NOMO-1 treated with dmso at 0.1 percent for 144 hours (cell line): ENCODE measurements around the gene ICAM3.
A peak's percentile ranks its signal among the peaks of the same experiment; 100 is the strongest.
"Not testable (repeated sequence)": the region's sequence is repeated elsewhere in the genome, so short reads cannot be mapped to it uniquely, and the experiment has no call there.

Experiments used
- DNase-seq: peaks from one replicate; lab custom pipeline; 2025; ENCODE audit not compliant: unreplicated experiment; lab: John Stamatoyannopoulos, UW

Gene ICAM3

GRCh38 chr19:10352764-10353671, 13.6 kb upstream of the ICAM3 start:
- DNase-seq: no peak

DNA sequence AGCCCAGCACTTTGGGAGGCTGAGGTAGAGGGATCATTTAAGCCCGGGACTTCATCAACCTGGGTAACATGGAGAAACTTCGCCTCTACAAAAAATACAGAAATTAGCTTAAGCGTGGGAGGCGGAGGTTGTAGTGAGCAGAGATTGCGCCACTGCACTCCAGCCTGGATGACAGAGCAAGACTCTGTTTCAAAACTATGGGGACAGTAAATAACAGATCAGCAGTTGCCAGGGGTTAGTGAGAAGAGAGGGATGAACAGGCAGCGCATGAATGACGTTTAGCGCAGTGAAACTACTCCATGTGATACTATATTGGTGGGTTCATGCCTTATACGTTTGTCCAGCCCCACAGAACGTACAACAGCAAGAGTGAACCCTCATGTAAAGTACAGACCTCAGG, 7.1 kb upstream of the ICAM3 start:
- DNase-seq: peak; percentile 59

GRCh38 chr19:10344780-10345179, 5.4 kb upstream of the ICAM3 start:
- DNase-seq: no peak

DNA sequence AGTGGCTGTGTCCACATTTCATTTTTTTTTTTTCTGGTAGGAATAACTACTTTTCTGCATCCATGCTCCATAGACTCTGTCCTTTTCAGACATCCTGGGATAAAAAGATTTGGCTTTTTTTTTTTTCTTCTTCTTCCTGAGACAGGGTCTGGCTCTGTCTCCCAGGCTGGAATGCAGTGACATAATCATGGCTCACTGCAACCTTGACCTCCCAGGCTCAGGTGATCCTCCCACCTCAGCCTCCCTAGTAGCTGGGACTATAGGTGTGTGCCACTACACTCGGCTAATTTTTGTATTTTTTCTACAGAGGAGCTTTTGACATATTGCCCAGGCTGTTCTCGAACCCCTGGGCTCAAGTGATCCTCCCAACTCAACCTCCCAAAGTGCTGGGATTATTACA, 4.1 kb upstream of the ICAM3 start:
- DNase-seq: no peak

- no peak for DNase-seq
Measured at GRCh38 chr19:10339977-10340376, 553 bp upstream of the ICAM3 start.

GRCh38 chr19:10338940-10339339, 484 bp downstream of the ICAM3 start:
- DNase-seq: no peak

DNA sequence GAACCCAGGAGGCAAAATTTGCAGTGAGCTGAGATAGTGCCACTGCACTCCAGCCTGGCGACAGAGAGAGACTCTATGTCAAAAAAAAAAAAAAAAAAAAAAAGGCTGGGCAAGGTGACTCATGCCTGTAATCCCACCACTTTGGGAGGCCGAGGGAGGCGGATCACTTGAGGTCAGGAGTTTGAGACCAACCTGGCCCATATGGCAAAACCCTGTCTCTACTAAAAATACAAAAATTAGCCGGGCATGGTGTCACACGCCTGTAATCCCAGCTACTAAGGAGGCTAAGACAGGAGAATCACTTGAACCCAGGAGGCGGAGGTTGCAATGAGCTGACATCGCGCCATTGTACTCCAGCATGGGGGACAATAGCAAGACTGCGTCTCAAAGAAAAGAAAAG, 2.7 kb downstream of the ICAM3 start:
- not testable (repeated sequence) for DNase-seq

DNA sequence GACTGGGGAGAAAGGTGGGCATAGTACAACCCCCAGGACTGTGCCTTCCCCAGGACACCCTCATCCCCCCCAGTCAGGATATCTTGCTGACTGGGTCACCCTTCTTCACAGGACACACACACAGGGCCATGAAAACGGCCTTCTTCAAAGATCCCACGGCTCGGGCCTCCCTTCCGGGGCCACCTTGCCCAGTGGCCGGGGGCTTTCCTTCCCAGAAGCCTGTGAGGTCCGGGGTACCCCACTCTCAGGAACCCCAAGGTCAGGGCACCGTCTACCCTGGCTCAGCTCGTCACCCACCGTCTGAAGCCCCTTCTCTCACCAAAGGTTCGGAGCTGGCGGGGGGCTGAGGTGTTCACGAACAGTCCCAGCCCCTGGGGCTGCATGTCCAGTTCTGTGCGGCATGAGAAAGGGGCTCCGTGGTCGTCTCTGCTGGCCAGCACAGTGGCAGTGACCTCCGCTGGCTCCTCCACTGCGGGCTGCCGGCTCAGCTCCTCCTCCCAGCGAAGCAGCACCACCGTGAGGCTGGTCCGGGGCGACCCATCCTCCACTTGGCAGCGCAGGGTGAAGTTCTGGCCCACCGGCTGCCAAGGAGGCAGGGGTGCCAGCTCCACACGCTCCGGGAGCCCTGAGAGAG, 4.0 kb downstream of the ICAM3 start:
- DNase-seq: no peak

GRCh38 chr19:10334588-10335351, 4.7 kb downstream of the ICAM3 start:
- DNase-seq: peak; percentile 77

- DNase-seq: no peak
Measured at GRCh38 chr19:10333758-10334587, 5.5 kb downstream of the ICAM3 start.

GRCh38 chr19:10332965-10333757, 6.3 kb downstream of the ICAM3 start, which contains the start of gene RAVER1:
RAVER1 (minus strand) TSS chr19:10333529; CDS start chr19:10333507, 22 bp downstream.
- peak; percentile 89 for DNase-seq

GRCh38 chr19:10332158-10332964, 7.1 kb downstream of the ICAM3 start:
- no peak for DNase-seq

DNA sequence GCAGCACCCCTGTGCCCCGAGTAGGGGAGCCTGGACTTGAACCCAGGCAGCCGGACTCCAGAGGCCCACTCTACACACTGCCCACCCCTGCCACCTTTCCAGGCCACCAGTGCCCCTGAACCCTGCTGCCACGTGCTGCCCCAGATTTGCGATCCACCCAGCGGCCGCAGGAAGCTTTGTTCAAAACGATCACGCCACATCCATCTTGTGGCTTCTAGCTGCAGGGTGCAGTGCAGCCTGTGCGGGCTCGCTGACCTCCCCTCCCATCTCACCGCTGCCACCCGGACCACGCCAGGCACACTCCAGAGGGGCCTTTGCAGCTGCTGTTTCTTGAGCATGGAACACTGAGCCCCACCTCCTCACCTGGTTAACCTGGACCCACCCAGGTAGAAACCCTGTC, 9.9 kb downstream of the ICAM3 start:
- DNase-seq: no peak

DNA sequence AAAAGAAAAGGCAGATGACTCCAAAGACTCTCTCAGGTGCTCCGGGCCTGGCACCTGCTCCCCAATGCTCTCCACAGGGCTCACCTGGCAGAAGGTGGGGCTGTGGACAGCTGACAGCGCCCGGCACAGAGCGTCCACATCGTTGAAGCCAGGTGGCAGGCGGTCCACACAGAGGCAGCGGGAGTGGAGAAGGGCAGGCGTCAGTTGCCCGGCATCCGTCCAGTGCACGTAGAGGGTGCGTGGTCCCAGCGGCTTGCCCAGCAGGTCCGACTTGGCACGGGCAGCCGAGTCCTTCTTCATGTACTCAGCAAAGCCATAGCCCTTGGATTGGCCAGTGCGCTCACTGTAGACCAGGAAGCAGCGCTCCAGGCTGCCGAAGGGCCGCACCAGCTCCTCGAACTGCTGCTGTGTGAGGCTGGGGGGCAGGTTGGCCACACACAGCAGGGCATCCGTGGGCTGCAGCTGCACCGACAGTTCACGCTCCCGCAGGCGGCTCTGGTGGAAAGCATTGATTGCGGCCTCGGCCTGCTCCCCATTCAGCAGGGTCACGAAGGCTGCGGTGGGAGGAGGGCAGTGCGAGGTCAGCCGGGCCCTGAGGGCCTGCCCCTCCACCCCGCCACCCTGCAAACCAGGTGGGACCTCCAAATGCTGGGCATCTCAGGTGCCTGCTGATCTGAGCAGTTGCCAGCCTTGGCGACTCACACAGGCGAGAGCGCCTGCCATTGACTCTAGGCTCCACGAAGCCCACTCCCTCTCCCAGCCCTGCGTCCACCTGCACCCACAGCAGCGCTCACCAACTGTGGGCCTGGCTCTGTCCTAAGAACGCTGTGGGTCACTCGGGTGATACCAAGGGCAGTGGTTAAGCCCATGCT, 10.6 kb downstream of the ICAM3 start:
- DNase-seq: no peak

- no peak for DNase-seq
Measured at GRCh38 chr19:10327793-10328192, 11.6 kb downstream of the ICAM3 start.

DNA sequence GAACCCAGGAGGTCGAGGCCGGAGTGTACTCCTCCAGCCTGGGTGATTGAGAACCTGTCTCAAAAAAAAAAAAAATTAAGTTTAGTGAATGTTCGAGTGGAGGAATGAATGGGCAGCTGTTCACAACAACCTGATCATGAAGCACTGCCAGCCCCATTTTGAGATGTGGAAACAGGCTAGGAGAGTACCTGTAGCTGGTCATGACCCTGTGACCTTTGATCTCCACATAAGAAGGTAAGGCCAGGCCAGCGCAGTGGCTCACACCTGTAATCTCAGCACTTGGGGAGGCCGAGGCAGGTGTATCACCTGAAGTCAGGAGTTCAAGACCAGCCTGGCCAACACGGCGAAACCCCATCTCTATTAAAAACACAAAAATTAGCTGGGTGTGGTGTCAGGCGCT, 13.7 kb downstream of the ICAM3 start:
- no peak for DNase-seq

DNA sequence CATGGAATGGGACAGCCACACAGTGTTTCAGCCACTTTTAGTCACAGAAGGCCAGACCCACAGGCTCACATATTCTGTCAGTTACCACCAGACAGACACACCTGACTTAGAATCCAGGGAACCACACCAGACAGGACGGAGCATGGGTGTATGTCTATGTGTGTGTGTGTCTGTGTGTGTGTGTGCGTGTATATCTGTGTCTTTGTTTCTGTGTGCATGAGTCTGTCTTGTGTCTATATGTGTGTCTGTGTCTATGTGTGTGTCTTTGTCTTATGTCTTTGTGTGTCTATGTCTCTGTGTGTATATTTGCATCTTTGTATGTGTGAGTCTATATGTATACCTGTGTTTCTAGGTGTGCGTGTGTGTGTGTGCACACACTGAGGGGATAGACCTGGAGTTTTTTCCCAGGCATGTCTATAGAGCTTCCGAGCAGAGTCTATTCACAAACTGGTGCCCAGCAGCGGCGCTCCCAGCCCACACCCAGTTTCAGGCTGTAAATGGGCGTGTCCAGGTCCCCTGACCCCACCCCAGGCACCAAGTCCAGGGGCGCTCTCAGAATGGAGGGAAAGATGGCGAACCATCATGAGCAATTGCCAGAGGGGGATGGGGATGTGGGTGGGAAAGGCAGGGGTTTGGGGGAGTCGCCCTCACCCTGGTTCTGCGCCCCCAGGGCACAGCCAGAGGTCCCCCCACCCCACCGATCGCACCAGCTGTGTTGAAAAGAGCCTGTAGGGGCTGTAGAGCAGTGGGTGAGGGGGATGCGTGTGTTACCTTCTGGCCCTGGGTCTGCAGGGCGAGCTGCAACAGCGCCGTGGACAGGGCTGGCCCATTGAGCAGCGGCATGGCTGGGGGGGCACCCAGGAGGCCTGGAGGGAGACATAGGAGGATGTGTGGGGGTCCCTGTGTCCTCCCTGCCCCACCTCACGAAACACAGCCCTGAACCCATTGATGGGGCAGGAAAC, 17.3 kb downstream of the ICAM3 start:
- no peak for DNase-seq
